ENCODE data around the gene ADTRP. TPM values are rescaled to one million over a fixed set of nuclear protein-coding genes. Genes with fewer than 3 reads are reported as not detected.

The ADTRP gene
- total and polyA plus RNA-seq, 5 donors = 0.05 to 0.59 (median 0.42) TPM; not detected in 2

DNA sequence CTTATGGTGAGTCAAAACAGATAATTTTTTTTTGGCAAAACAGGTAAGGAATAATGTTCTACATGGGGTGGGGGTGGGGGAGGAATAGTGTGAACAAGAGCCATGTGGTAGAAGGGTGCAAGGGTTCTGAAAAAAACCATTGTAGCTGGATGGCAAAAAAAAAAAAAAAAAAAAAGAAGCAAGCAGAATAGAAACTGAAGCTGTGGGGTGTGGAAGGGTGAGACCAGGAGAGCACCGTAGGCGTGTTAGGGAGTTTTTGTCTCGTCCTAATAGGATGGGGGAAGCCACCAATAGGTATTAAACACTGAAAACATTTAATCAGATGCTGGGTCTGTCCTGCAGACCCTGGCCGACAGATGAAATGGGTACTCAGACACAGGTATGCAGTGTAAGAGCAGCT is 110.1 kb downstream of the ADTRP start:
- H3K4me3 ChIP-seq (ENCODE audit: low read length) = no peak overlapping the region
- H3K9me3 ChIP-seq (ENCODE audit: control insufficient read depth, low read length) = no peaks in the 10 kb centered on the region
- no peak overlapping the region for H3K27ac ChIP-seq (ENCODE audit: low read length)
- no peaks in the 10 kb centered on the region for H3K27me3 ChIP-seq (ENCODE audit: control insufficient read depth, insufficient read depth)
- H3K4me1 ChIP-seq (ENCODE audit: control insufficient read depth, insufficient read depth, low read length) = no peaks in the 10 kb centered on the region
- 86% methylated on average over 4 of the region's 4 CpGs for WGBS
- intact Hi-C loops (cut with DNase I) = no loop called here
- DNase-seq (no peak), ATAC-seq (no peak)

DNA sequence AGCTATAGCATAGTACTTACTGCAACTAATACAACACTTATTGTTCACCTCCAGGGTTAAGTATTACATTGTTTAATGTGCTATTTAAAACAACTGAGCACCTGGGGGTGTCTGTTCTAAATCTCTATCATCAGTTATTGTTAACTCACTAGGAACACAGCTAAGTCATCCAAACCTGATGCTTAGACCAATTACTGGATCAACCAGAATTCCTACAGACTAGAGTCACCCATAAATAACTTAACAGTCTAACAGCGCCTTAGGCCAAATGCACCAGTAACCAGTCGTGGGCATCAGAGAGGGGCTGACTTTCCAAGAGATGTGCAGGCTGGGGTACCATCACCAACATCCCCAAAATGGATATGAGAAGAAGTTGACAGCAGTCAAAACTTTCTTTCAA is 110.7 kb downstream of the ADTRP start:
- Histone ChIP-seq H3K27ac (ENCODE audit: low read length) (no peak overlapping the region), H3K9me3 (ENCODE audit: control insufficient read depth, low read length) (no peaks in the 10 kb centered on the region), H3K4me3 (ENCODE audit: low read length) (no peak overlapping the region), H3K4me1 (ENCODE audit: control insufficient read depth, insufficient read depth, low read length) (no peaks in the 10 kb centered on the region), H3K27me3 (ENCODE audit: control insufficient read depth, insufficient read depth) (no peaks in the 10 kb centered on the region)
- DNase-seq = no peak
- no peak for ATAC-seq
- 83% methylated on average over 2 of the region's 2 CpGs for WGBS
- intact Hi-C loops (cut with DNase I) = no loop called here

DNA sequence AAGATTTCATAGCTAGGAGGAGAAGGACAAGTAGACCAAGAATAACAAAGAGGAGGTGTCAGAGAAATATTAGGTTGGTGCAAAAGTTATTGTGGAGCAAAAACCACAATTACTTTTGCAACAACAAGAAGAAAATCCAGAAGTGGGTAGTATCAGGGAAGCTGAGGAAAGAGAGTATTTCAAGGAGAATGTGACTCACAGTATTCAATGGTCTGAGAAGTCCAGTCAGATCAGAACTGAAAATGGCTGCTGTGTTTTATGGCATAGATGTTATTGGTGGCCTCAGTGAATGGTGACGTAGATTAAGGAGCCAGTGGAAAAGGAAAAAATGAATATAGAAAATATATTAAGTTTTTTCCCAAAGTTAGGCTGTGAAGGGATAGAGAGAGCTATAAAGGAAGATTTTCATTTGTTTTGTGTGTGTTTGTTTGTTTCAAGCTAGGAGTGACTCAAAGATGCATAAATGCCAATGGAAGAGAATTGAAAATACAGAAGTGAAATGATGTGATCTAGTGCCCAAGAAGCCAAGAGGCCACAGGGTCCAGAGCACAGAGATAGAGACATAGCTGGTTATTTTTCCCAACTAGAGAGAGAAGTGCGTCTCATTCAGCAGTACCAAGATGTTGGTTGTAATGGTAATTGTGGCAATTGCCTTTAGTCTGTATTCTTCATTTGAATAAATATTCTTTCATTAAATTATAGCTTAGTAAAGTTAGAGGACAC is 112.8 kb downstream of the ADTRP start:
- H3K9me3 ChIP-seq (ENCODE audit: control insufficient read depth, low read length) = no peaks in the 10 kb centered on the region
- WGBS = 72% methylated on average over 2 of the region's 2 CpGs
- ATAC-seq = no peak
- DNase-seq = no peak
- H3K4me1 ChIP-seq (ENCODE audit: control insufficient read depth, insufficient read depth, low read length) = no peaks in the 10 kb centered on the region
- H3K27me3 ChIP-seq (ENCODE audit: control insufficient read depth, insufficient read depth) = no peaks in the 10 kb centered on the region
- H3K4me3 ChIP-seq (ENCODE audit: low read length) = no peak overlapping the region
- intact Hi-C loops (cut with DNase I) = no loop called here
- H3K27ac ChIP-seq (ENCODE audit: low read length) = no peak overlapping the region

Other genes starting within 250 kb of the ADTRP start
- 1 to 10 TPM; 4.9 to 5.7 (median 5.4) TPM for gene TMEM170B, start 241.1 kb downstream of the ADTRP start, total RNA-seq
- 1.8 TPM for gene TMEM170B, start 241.1 kb downstream of the ADTRP start, polyA plus RNA-seq
- 10 to 100 TPM; 12.4 to 16.9 (median 15.4) TPM for gene HIVEP1, start 233.5 kb upstream of the ADTRP start, total RNA-seq
- 5.1 TPM for gene HIVEP1, start 233.5 kb upstream of the ADTRP start, polyA plus RNA-seq

Measured in right cardiac atrium (tissue), 5 donors.